ENCODE measurements around the gene PPP6C.
"Not testable (repeated sequence)": the region's sequence is repeated elsewhere in the genome, so short reads cannot be mapped to it uniquely, and the experiment has no call there.

DNA sequence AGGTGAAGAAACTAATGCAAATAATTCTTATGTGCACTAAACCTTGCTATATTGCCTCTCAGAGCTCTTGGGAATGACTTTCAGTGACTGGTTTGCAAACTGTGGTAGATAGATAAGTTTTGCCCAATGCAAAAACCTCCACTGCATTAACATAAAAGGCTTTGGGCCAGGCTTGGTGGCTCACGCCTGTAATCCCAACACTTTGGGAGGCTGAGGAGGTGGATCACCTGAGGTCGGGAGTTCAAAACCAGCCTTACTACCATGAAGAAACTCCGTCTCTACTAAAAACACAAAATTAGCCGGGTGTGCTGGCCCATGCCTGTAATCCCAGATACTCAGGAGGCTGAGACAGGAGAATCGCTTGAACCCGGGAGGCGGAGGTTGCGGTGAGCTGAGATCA, 44.5 kb upstream of the PPP6C start:
- not testable (repeated sequence) for TF ChIP-seq EZH2 (IDR thresholded peaks at IDR 0.05; ENCODE audit: insufficient read depth, poor library complexity, severe bottlenecking); EZH2phosphoT487 (IDR thresholded peaks at IDR 0.05; ENCODE audit: insufficient read depth, low read depth)

Measured in GM23248 (cell line).